Measurements from ENCODE around the gene RNF8.
"Not testable (repeated sequence)": the region's sequence is repeated elsewhere in the genome, so short reads cannot be mapped to it uniquely, and the experiment has no call there.

RNF8 gene

GRCh38 chr6:37442416-37443215 lies 88.8 kb downstream of the RNF8 start:
- DNase-seq: no peak

GRCh38 chr6:37443216-37443542 lies 89.4 kb downstream of the RNF8 start:
- DNase-seq: not testable (repeated sequence)
